Loucy (cell line): Measurements from ENCODE around the gene PDCL3.

Experiments used
- CTCF ChIP-seq: fragments of 200-600 bp; sonication (generic); conservative IDR thresholded peaks from 2 replicates; pipeline ENCODE4 v1.5.1; 2014; ENCODE audit warnings: mild to moderate bottlenecking, antibody characterized with exemption, low read length
- EZH2phosphoT487 ChIP-seq: fragments of 200-600 bp; IDR thresholded peaks from 2 replicates; pipeline ENCODE4 v1.6.1; 2018; ENCODE audit warnings: antibody characterized with exemption, mild to moderate bottlenecking, moderate library complexity, borderline replicate concordance

DNA sequence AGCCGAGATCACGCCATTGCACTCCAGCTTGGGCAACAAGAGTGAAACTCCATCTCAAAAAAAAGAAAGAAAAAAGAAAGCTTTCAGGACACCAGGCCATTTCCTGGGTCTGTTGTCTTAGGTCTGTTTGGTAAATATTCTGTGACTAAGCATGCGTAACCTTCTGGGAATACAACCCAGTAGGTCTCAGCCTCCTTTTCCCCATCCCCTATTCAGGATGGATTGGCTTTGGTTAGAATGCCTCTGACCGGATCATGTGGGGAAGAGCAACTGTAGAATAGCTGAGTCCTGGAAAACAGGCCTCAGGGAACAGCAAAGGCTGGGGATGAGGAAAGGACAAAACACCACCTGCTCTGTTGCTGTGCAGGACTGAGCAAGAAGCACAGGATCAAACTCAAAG lies 1.6 kb upstream of the PDCL3 start:
- TF ChIP-seq CTCF (no peak), EZH2phosphoT487 (no peak)
